Common myeloid progenitor, CD34-positive (primary cell): Measurements from ENCODE around the gene UGT1A3.

Experiments
- CTCF ChIA-PET: fragments of 350-600 bp; sonication (Branson Sonifier 250); formaldehyde crosslinking; loops from one replicate; lab custom pipeline; 2021; ENCODE audit warnings: antibody characterized with exemption; lab: Charles Lee
- POLR2A ChIA-PET: fragments of 350-600 bp; sonication (Branson Sonifier 250); formaldehyde crosslinking; loops from one replicate; lab custom pipeline; 2021; ENCODE audit warnings: antibody characterized with exemption; lab: Charles Lee
- DNase-seq, 3 donors: peaks; one replicate each; pipeline versions ENCODE4 v3.0.0 to v3.0.0-alpha.2; 2013
- H3K27ac ChIP-seq, 2 experiments: 1 replicate in 1 of 2; 2 replicates in 1 of 2; pipeline ENCODE4 v1.7.0; 2013; ENCODE audit warnings: inconsistent platforms in 2 of 2, low read length in 2 of 2, mild to moderate bottlenecking in 2 of 2, low read depth in 1 of 2, moderate library complexity in 1 of 2; ENCODE audit not compliant: severe bottlenecking in 2 of 2, insufficient read depth in 1 of 2, poor library complexity in 1 of 2
- H3K27me3 ChIP-seq, 5 experiments: replicated peaks in 2 of 5; 1 replicate in 3 of 5; 2 replicates in 2 of 5; pipeline versions ENCODE4 v1.6.1 to v1.7.0; 2013; ENCODE audit warnings: low read length in 4 of 5, mild to moderate bottlenecking in 2 of 5, moderate library complexity in 2 of 5, inconsistent platforms in 1 of 5; ENCODE audit not compliant: insufficient read depth in 5 of 5, control insufficient read depth in 4 of 5
- H3K36me3 ChIP-seq, 4 experiments: 1 replicate in 2 of 4; 2 replicates in 2 of 4; pipeline versions ENCODE4 v1.6.1 to v1.7.0; 2013; ENCODE audit warnings: low read length in 3 of 4, control low read depth in 1 of 4, mild to moderate bottlenecking in 1 of 4; ENCODE audit not compliant: control insufficient read depth in 4 of 4, insufficient read depth in 4 of 4
- H3K4me1 ChIP-seq, 4 experiments: 1 replicate in 3 of 4; 2 replicates in 1 of 4; pipeline versions ENCODE4 v1.6.1 to v1.7.1; 2013; ENCODE audit warnings: low read length in 3 of 4, mild to moderate bottlenecking in 3 of 4, control low read depth in 1 of 4, inconsistent platforms in 1 of 4, moderate library complexity in 1 of 4; ENCODE audit not compliant: control insufficient read depth in 4 of 4, insufficient read depth in 4 of 4; ENCODE audit errors: control extremely low read depth in 1 of 4
- H3K4me3 ChIP-seq, 7 experiments: 1 replicate in 4 of 7; 2 replicates in 3 of 7; pipeline versions ENCODE4 v1.5.1 to v1.7.0; 2013; ENCODE audit warnings: mild to moderate bottlenecking in 7 of 7, low read length in 6 of 7, moderate library complexity in 6 of 7, inconsistent platforms in 2 of 7, low read depth in 2 of 7, control low read depth in 1 of 7; ENCODE audit not compliant: insufficient read depth in 4 of 7, control insufficient read depth in 1 of 7; ENCODE audit errors: extremely low read depth in 1 of 7
- H3K9me3 ChIP-seq, 5 experiments: 1 replicate in 4 of 5; 2 replicates in 1 of 5; pipeline versions ENCODE4 v1.6.1 to v1.7.1; 2013; ENCODE audit warnings: low read length in 4 of 5, mild to moderate bottlenecking in 2 of 5, inconsistent platforms in 1 of 5, low read depth in 1 of 5, moderate library complexity in 1 of 5; ENCODE audit not compliant: control insufficient read depth in 4 of 5, insufficient read depth in 2 of 5; ENCODE audit errors: control extremely low read depth in 1 of 5
- WGBS: methylation state at CpG from one replicate; pipeline ENCODE4 v1.1.5; 2013; ENCODE audit not compliant: insufficient coverage; 5-methylcytosine and 5-hydroxymethylcytosine counted together

Gene UGT1A3

GRCh38 chr2:233811087-233811486, 82.2 kb downstream of the UGT1A3 start:
- ChIA-PET CTCF (no interaction called here), POLR2A (no interaction called here)
- no peak for DNase-seq
- 84% methylated on average over 4 of the region's 4 CpGs for WGBS
- peaks cover 0 to 7% (median 3%) of the 10 kb centered on the region in 5 experiments for H3K27me3 ChIP-seq
- no peak overlapping the region for H3K27ac ChIP-seq
- no peaks in the 10 kb centered on the region for H3K4me1 ChIP-seq
- no peaks in the 10 kb centered on the region for H3K9me3 ChIP-seq
- no peak overlapping the region for H3K4me3 ChIP-seq
- H3K36me3 ChIP-seq, result no peaks in the 10 kb centered on the region

GRCh38 chr2:233811732-233812131, 82.9 kb downstream of the UGT1A3 start:
- WGBS, result 98% methylated on average over 6 of the region's 8 CpGs
- H3K36me3 ChIP-seq, result no peaks in the 10 kb centered on the region
- no peak for DNase-seq
- no peak overlapping the region for H3K27ac ChIP-seq
- H3K4me3 ChIP-seq, result no peak overlapping the region
- peaks cover 0 to 7% (median 0%) of the 10 kb centered on the region in 5 experiments for H3K27me3 ChIP-seq
- ChIA-PET POLR2A (no interaction called here), CTCF (no interaction called here)
- H3K4me1 ChIP-seq, result no peaks in the 10 kb centered on the region
- H3K9me3 ChIP-seq, result no peaks in the 10 kb centered on the region

GRCh38 chr2:233813236-233814055, 84.6 kb downstream of the UGT1A3 start:
- WGBS, result 90% methylated on average over 2 of the region's 3 CpGs
- no peak overlapping the region for H3K27ac ChIP-seq
- no peak overlapping the region for H3K4me3 ChIP-seq
- no peaks in the 10 kb centered on the region for H3K9me3 ChIP-seq
- H3K27me3 ChIP-seq, result peaks cover 0 to 7% (median 0%) of the 10 kb centered on the region in 5 experiments
- CTCF ChIA-PET, result interaction anchor here (1.9 kb wide), 1 partner anchor 9 kb away, joined by 4 read pairs; no protein-coding TSS in a partner anchor
- DNase-seq, result no peak
- POLR2A ChIA-PET, result no interaction called here
- no peaks in the 10 kb centered on the region for H3K4me1 ChIP-seq
- H3K36me3 ChIP-seq, result no peaks in the 10 kb centered on the region

GRCh38 chr2:233814056-233814835, 85.4 kb downstream of the UGT1A3 start:
- CTCF ChIA-PET, result interaction anchor here (1.9 kb wide), 1 partner anchor 10 kb away, joined by 4 read pairs; no protein-coding TSS in a partner anchor
- Histone ChIP-seq H3K27ac (no peak overlapping the region), H3K4me1 (no peaks in the 10 kb centered on the region), H3K36me3 (no peaks in the 10 kb centered on the region), H3K4me3 (no peak overlapping the region), H3K27me3 (peaks cover 0 to 7% (median 0%) of the 10 kb centered on the region in 5 experiments), H3K9me3 (no peaks in the 10 kb centered on the region)
- 88% methylated on average over 1 of the region's 2 CpGs for WGBS
- no peak for DNase-seq
- POLR2A ChIA-PET, result no interaction called here

- no peak overlapping the region for H3K4me3 ChIP-seq
- H3K27me3 ChIP-seq, result peaks cover 0 to 7% (median 0%) of the 10 kb centered on the region in 5 experiments
- POLR2A ChIA-PET, result no interaction called here
- H3K4me1 ChIP-seq, result no peaks in the 10 kb centered on the region
- no peaks in the 10 kb centered on the region for H3K36me3 ChIP-seq
- H3K27ac ChIP-seq, result no peak overlapping the region
- H3K9me3 ChIP-seq, result no peaks in the 10 kb centered on the region
- CTCF ChIA-PET, result no interaction called here
- no peak for DNase-seq
- no CpG with 5 or more reads among the region's 6 CpGs for WGBS
Observed at GRCh38 chr2:233815861-233816260, 87.0 kb downstream of the UGT1A3 start.

- DNase-seq, result no peak
- H3K4me3 ChIP-seq, result no peak overlapping the region
- H3K4me1 ChIP-seq, result no peaks in the 10 kb centered on the region
- ChIA-PET POLR2A (no interaction called here), CTCF (no interaction called here)
- H3K27me3 ChIP-seq, result peaks cover 0 to 5% (median 0%) of the 10 kb centered on the region in 5 experiments
- WGBS, result 100% methylated on average over 2 of the region's 2 CpGs
- no peaks in the 10 kb centered on the region for H3K36me3 ChIP-seq
- no peak overlapping the region for H3K27ac ChIP-seq
- H3K9me3 ChIP-seq, result no peaks in the 10 kb centered on the region
Observed at GRCh38 chr2:233816334-233816733, 87.5 kb downstream of the UGT1A3 start.

GRCh38 chr2:233816771-233817170, 87.9 kb downstream of the UGT1A3 start:
- Histone ChIP-seq H3K27ac (no peak overlapping the region), H3K9me3 (no peaks in the 10 kb centered on the region), H3K4me1 (no peaks in the 10 kb centered on the region), H3K36me3 (no peaks in the 10 kb centered on the region), H3K27me3 (peaks cover 0 to 4% (median 0%) of the 10 kb centered on the region in 5 experiments), H3K4me3 (no peak overlapping the region)
- DNase-seq, result no peak
- WGBS, result 88% methylated on average over 4 of the region's 4 CpGs
- ChIA-PET POLR2A (no interaction called here), CTCF (no interaction called here)
